KMS-11 (cell line): ENCODE measurements around the gene IL20.

Experiments
- H2AFZ ChIP-seq: fragments of 200-600 bp; sonication (generic); 2 replicates; pipeline ENCODE4 v1.6.1; 2016; ENCODE audit warnings: antibody characterized with exemption, mixed run types, low read depth
- H3K27ac ChIP-seq: fragments of 200-600 bp; sonication (generic); 2 replicates; pipeline ENCODE4 v1.6.1; 2016; ENCODE audit warnings: mild to moderate bottlenecking, mixed run types
- H3K27me3 ChIP-seq: fragments of 200-600 bp; sonication (generic); 2 replicates; pipeline ENCODE4 v1.6.1; 2017; ENCODE audit warnings: mild to moderate bottlenecking, low read depth, mixed run types, moderate library complexity; ENCODE audit not compliant: insufficient read depth
- H3K36me3 ChIP-seq: fragments of 200-600 bp; sonication (generic); 2 replicates; pipeline ENCODE4 v1.6.1; 2017; ENCODE audit warnings: mild to moderate bottlenecking, mixed run types; ENCODE audit not compliant: insufficient read depth
- H3K4me1 ChIP-seq: fragments of 200-600 bp; sonication (generic); 2 replicates; pipeline ENCODE4 v1.6.1; 2016; ENCODE audit warnings: mild to moderate bottlenecking, low read depth, mixed run types; ENCODE audit not compliant: poor library complexity, severe bottlenecking
- H3K4me2 ChIP-seq: fragments of 200-600 bp; sonication (generic); 2 replicates; pipeline ENCODE4 v1.7.0; 2016; ENCODE audit warnings: mild to moderate bottlenecking, mixed run types
- H3K4me3 ChIP-seq: fragments of 200-600 bp; sonication (generic); IDR thresholded peaks from 2 replicates; pipeline ENCODE4 v1.6.1; 2017; ENCODE audit warnings: low read depth, low read length, mixed read lengths; ENCODE audit not compliant: insufficient read depth
- H3K79me2 ChIP-seq: fragments of 200-600 bp; sonication (generic); 2 replicates; pipeline ENCODE4 v1.6.1; 2016; ENCODE audit warnings: low read depth, mixed run types; ENCODE audit not compliant: insufficient read depth
- H3K9ac ChIP-seq: fragments of 200-600 bp; sonication (generic); 2 replicates; pipeline ENCODE4 v1.6.1; 2016; ENCODE audit warnings: mild to moderate bottlenecking, mixed run types
- H4K20me1 ChIP-seq: fragments of 200-600 bp; sonication (generic); 2 replicates; pipeline ENCODE4 v1.6.1; 2016; ENCODE audit warnings: mild to moderate bottlenecking, mixed run types; ENCODE audit not compliant: insufficient read depth
- TF ChIP-seq, protein P1 (sequence below): fragments of 200-600 bp; sonication (generic); conservative IDR thresholded peaks from 2 replicates; pipeline ENCODE4 v1.6.1; 2017; ENCODE audit warnings: low read depth, mild to moderate bottlenecking, antibody characterized with exemption, low read length, moderate library complexity, mixed read lengths

The IL20 gene

DNA sequence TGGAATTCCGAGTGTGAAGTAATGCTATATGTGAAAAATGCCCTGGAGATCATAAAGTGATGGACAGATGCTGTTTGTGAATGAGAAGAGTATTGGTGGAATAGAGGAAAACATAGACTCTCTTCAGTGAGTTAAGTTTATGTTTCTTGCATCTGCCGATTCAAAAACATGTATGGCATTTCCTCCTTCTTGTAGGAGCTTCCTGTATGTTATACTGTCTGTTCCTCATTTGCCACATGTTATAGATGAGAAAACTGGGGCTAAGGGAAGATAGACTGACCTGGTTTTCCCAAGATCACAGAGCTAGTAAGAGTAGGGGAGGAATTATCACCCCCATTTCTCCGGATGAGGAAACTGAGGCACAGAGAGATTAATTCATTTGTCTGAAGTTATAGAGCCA lies 41.1 kb upstream of the IL20 start:
- H2AFZ ChIP-seq, result no peak overlapping the region
- H4K20me1 ChIP-seq, result no peaks in the 10 kb centered on the region
- H3K4me2 ChIP-seq, result no peak overlapping the region

GRCh38 chr1:206826394-206826793 lies 39.0 kb upstream of the IL20 start:
- Histone ChIP-seq H3K4me2 (no peak overlapping the region), H3K4me1 (peaks cover 28% of the 10 kb centered on the region), H3K79me2 (no peaks in the 10 kb centered on the region), H2AFZ (peak overlapping the region; percentile 28; the same call in 1 of the 2 replicates), H3K9ac (no peak overlapping the region), H3K27ac (no peak overlapping the region), H3K36me3 (no peaks in the 10 kb centered on the region), H3K27me3 (no peaks in the 10 kb centered on the region), H3K4me3 (no peak overlapping the region), H4K20me1 (no peaks in the 10 kb centered on the region)
- TF ChIP-seq, protein P1, sequence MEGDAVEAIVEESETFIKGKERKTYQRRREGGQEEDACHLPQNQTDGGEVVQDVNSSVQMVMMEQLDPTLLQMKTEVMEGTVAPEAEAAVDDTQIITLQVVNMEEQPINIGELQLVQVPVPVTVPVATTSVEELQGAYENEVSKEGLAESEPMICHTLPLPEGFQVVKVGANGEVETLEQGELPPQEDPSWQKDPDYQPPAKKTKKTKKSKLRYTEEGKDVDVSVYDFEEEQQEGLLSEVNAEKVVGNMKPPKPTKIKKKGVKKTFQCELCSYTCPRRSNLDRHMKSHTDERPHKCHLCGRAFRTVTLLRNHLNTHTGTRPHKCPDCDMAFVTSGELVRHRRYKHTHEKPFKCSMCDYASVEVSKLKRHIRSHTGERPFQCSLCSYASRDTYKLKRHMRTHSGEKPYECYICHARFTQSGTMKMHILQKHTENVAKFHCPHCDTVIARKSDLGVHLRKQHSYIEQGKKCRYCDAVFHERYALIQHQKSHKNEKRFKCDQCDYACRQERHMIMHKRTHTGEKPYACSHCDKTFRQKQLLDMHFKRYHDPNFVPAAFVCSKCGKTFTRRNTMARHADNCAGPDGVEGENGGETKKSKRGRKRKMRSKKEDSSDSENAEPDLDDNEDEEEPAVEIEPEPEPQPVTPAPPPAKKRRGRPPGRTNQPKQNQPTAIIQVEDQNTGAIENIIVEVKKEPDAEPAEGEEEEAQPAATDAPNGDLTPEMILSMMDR, result no peak

More for the DNA sequence above, 41.1 kb upstream of the IL20 start:
- Histone ChIP-seq H3K36me3 (no peaks in the 10 kb centered on the region), H3K9ac (no peak overlapping the region), H3K4me3 (no peak overlapping the region), H3K27me3 (no peaks in the 10 kb centered on the region), H3K79me2 (no peaks in the 10 kb centered on the region), H3K27ac (no peak overlapping the region), H3K4me1 (peaks cover 21% of the 10 kb centered on the region)
- TF ChIP-seq, protein P1, result no peak

- Histone ChIP-seq H3K4me2 (no peak overlapping the region), H3K27me3 (no peaks in the 10 kb centered on the region), H4K20me1 (no peaks in the 10 kb centered on the region), H2AFZ (no peak overlapping the region), H3K9ac (no peak overlapping the region), H3K36me3 (no peaks in the 10 kb centered on the region), H3K79me2 (no peaks in the 10 kb centered on the region), H3K27ac (no peak overlapping the region), H3K4me3 (no peak overlapping the region), H3K4me1 (peaks cover 37% of the 10 kb centered on the region)
- TF ChIP-seq, protein P1, result no peak
These were observed 37.4 kb upstream of the IL20 start for GRCh38 chr1:206828061-206828460.

DNA sequence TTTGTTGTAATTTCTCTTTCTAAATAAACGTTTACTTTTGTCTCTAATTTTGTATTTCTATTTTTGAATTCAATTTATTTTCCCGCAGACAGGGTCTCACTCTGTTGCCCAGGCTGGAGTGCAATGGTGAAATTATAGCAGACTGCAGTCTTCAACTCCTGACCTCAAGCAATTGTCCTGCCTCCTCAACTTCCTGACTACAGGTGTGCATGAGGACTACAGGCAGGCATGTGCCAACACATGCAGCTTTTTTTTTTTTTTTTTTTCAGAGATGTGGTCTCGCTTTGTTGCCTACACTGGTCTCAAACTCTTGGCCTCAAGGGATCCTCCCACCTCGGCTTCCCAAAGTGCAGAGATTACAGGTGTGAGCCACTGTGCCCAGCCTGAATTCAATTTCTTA lies 36.7 kb upstream of the IL20 start:
- H3K4me3 ChIP-seq, result no peak overlapping the region

More for the DNA sequence above, 36.7 kb upstream of the IL20 start:
- Histone ChIP-seq H3K4me1 (peaks cover 44% of the 10 kb centered on the region), H3K27ac (no peak overlapping the region), H3K36me3 (no peaks in the 10 kb centered on the region), H3K9ac (no peak overlapping the region), H4K20me1 (no peaks in the 10 kb centered on the region), H3K4me2 (no peak overlapping the region), H2AFZ (no peak overlapping the region), H3K79me2 (no peaks in the 10 kb centered on the region), H3K27me3 (no peaks in the 10 kb centered on the region)
- TF ChIP-seq, protein P1, result no peak
